CD4-positive, alpha-beta T cell treated with Interleukin-1 beta for 1 hour (primary cell): ENCODE data around the gene TNFRSF17.

Experiments used
- DNase-seq, 2 donors: peaks; one replicate each; pipeline ENCODE4 v3.0.0-alpha.2; 2020 to 2022

TNFRSF17 gene

GRCh38 chr16:12009462-12009861 is 44.5 kb downstream of the TNFRSF17 start:
- DNase-seq: no peak

GRCh38 chr16:12009922-12010321 is 44.9 kb downstream of the TNFRSF17 start:
- no peak for DNase-seq

- DNase-seq: no peak
Measured at GRCh38 chr16:12010388-12011251, 45.6 kb downstream of the TNFRSF17 start.

DNA sequence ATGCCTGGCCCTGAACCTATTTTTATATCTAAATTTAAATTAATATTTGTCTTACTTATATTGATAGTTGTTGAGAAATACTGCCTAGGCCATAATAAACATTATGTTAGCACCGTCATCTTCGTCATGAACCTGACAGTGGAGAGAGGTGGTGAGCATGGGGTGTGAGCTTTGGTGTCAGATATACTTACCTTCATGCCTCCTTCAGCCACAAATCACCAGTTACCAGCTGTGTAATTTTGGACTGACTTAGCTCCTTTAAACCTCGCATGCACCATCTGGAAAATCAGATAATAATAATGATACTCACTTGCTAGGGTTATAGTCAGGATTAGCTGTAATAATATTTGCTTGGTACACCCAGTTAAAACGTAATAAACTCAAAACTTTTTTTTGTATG is 46.6 kb downstream of the TNFRSF17 start:
- DNase-seq: no peak

DNA sequence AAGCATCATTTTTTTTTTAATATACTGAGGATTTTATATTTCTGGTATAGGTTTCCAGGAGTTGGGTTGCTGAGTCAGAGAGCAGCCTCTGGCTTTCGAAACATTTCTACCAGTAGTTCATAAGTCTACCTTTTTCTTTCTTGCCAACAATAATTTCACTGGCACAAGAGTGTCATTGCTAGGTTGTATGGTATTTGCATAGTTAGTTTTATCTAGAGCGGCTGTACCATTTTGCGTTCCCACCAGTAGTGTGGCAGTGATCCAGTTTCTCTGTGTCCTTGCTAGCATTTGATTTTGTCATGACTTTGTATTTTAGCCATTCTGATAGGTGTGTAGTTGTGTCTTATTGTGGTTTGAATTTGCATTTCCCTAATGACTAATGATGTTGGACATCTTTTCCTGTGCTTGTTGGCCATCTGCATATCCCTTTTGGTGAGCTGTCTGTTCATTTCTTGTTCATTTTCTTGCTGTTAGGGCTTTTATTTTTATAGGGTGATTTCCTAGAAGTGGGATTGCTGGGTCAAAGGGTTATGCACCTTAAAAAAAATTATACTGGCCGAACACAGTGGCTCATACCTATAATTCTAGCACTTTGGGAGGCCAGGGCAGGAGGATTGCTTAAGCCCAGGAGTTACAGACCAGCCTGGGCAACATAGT is 51.4 kb downstream of the TNFRSF17 start:
- no peak for DNase-seq

DNA sequence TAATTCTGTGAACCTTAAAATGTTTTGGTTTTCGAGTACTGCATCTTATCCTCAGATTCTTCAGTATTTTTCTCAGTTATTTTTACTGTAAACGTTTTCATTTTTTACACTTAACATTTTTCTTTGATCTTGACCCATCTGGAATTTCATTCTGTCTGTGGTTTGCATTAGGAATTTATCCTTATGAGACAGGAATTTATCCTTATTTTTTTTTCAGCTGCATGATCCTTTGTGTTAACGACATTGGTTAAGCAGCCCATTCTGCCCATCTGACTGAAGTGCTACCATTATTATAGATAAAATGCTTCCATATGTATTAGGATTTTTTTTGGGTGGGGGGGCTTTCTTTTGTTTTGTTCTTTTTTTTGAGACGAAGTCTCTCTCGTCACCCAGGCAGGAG is 52.5 kb downstream of the TNFRSF17 start:
- no peak for DNase-seq
